ENCODE results near the gene ANKS3. TPM values are rescaled to one million over a fixed set of nuclear protein-coding genes. Genes with fewer than 3 reads are reported as not detected.
A peak's percentile ranks its signal among the peaks of the same experiment; 100 is the strongest.

The ANKS3 gene
- total and polyA plus RNA-seq, 2 of the 8 experiments (the other 6 are each of a cell fraction or from before 2014, with no cell fraction given), result 15.5 to 23.9 TPM

- Histone ChIP-seq H3K9me3 (ENCODE audit: insufficient read depth in 2 of 2, low read depth in 1 of 2, low read length in 1 of 2) (peaks cover 0 to 5% of the 10 kb centered on the region in 2 experiments; a peak in 1 of 4 replicates), H4K8ac (ENCODE audit: extremely low read depth, insufficient read depth, low read length) (peak overlapping the region; percentile 11; the same call in 1 of the 2 replicates), H2BK20ac (ENCODE audit: low read length) (no peak overlapping the region), H3K79me1 (ENCODE audit: low read depth, low read length) (no peaks in the 10 kb centered on the region; the same call in none of the 2 replicates), H3K23ac (ENCODE audit: insufficient read length) (no peak overlapping the region), H2BK15ac (ENCODE audit: low read length) (no peak overlapping the region), H2BK120ac (replicated peaks; ENCODE audit: low read depth, low read length) (no peak overlapping the region), H3K4ac (replicated peaks; ENCODE audit: insufficient read length, low read depth, low read length) (no peak overlapping the region), H3K4me3 (ENCODE audit: extremely low read depth in 1 of 4, insufficient read depth in 2 of 4, low read depth in 3 of 4, low read length in 4 of 4) (no peak overlapping the region), H4K20me1 (replicated peaks in 1 of 2; ENCODE audit: control insufficient read depth in 1 of 2, insufficient read depth in 2 of 2, low read length in 2 of 2) (peaks cover 0 to 3% of the 10 kb centered on the region in 2 experiments), H2AK5ac (ENCODE audit: low read depth, low read length) (no peak overlapping the region), H2BK5ac (ENCODE audit: low read depth, low read length) (no peak overlapping the region), H3K14ac (ENCODE audit: insufficient read length) (no peak overlapping the region), H3K18ac (ENCODE audit: extremely low read depth, low read length) (no peak overlapping the region), H3K23me2 (ENCODE audit: low read depth, low read length) (no peaks in the 10 kb centered on the region), H3K27me3 (replicated peaks in 1 of 4; ENCODE audit: control insufficient read depth in 3 of 4, extremely low read depth in 1 of 4, insufficient read depth in 3 of 4, low read length in 3 of 4) (no peaks in the 10 kb centered on the region), H4K5ac (ENCODE audit: insufficient read length, low read depth, low read length) (no peak overlapping the region), H4K91ac (replicated peaks; ENCODE audit: insufficient read length, low read length) (no peak overlapping the region), H2BK12ac (ENCODE audit: low read depth, low read length) (no peak overlapping the region), H3K36me3 (ENCODE audit: control insufficient read depth in 2 of 4, insufficient read depth in 4 of 4, low read length in 3 of 4) (peaks cover 3 to 31% (median 22%) of the 10 kb centered on the region in 4 experiments; a peak in 6 of 8 replicates), H3K79me2 (ENCODE audit: control insufficient read depth in 1 of 2, insufficient read depth in 2 of 2, low read length in 2 of 2) (no peaks in the 10 kb centered on the region), H3K27ac (ENCODE audit: low read depth, low read length) (no peak overlapping the region), H3K4me1 (replicated peaks in 1 of 4; ENCODE audit: control insufficient read depth in 3 of 4, insufficient read depth in 4 of 4, low read length in 3 of 4) (no peaks in the 10 kb centered on the region), H3K9ac (replicated peaks in 1 of 4; ENCODE audit: extremely low read depth in 1 of 4, low read depth in 3 of 4, low read length in 3 of 4) (no peak overlapping the region), H2AFZ (ENCODE audit: low read length) (no peak overlapping the region), H3K4me2 (ENCODE audit: insufficient read depth in 1 of 2, low read depth in 2 of 2, low read length in 2 of 2) (no peak overlapping the region), H3K56ac (replicated peaks; ENCODE audit: insufficient read length, low read depth, low read length) (no peak overlapping the region)
- POLR2A ChIA-PET (ENCODE audit: partially characterized antibody), result interaction anchor here (1.0 to 2.9 kb wide), 3 partner anchors 8 to 18 kb away, joined by 4 to 16 read pairs (median 6); partner anchors contain the start of genes ANKS3 and DNAAF8
- 97% methylated on average over 44 of the region's 44 CpGs; no CpG with 5 or more reads in 1 of the 2 experiments for WGBS, 2 experiments (ENCODE audit: extremely low coverage in 1 of 2, insufficient coverage in 1 of 2, insufficient read length in 1 of 2, insufficient replicate concordance in 2 of 2, low coverage in 1 of 2, low lambda C conversion rate in 2 of 2, missing lambda C conversion rate in 1 of 2)
- DNase-seq (ENCODE audit: low read depth in 1 of 2, low spot score in 2 of 2), result no peak
- no peak for FAIRE-seq
- CTCF ChIA-PET (ENCODE audit: partially characterized antibody), result interaction anchor here (1.0 kb wide), 1 partner anchor 14 kb away, joined by 3 read pairs; no protein-coding TSS in a partner anchor
- no peak for TF ChIP-seq EGR1 (IDR thresholded peaks at IDR 0.05; ENCODE audit: borderline replicate concordance, low read depth, low read length)
- TF ChIP-seq CBX5 (IDR thresholded peaks at IDR 0.05; ENCODE audit: low read depth, low read length), result no peak
- no peak for TF ChIP-seq MAX (IDR thresholded peaks at IDR 0.05)
- TF ChIP-seq BCL11A (IDR thresholded peaks at IDR 0.05; ENCODE audit: low read depth in 2 of 2, low read length in 2 of 2), result no peak
- no peak for TF ChIP-seq CEBPB (IDR thresholded peaks at IDR 0.05; ENCODE audit: low read depth, low read length)
- TF ChIP-seq BACH1 (IDR thresholded peaks at IDR 0.05; ENCODE audit: low read length), result no peak
- TF ChIP-seq TCF12 (IDR thresholded peaks at IDR 0.05; ENCODE audit: low read depth, low read length), result no peak
- no peak for TF ChIP-seq RXRA (IDR thresholded peaks at IDR 0.05; ENCODE audit: insufficient read depth, low read depth, low read length)
- TF ChIP-seq KDM4A (IDR thresholded peaks at IDR 0.05; ENCODE audit: low read depth, low read length, severe bottlenecking), result no peak
- no peak for TF ChIP-seq HDAC6 (IDR thresholded peaks at IDR 0.05; ENCODE audit: low read depth, low read length)
- no peak for TF ChIP-seq NRF1 (IDR thresholded peaks at IDR 0.05; ENCODE audit: low read depth, low read length)
- TF ChIP-seq JUN (IDR thresholded peaks at IDR 0.05; ENCODE audit: low read depth, low read length), result no peak
- no peak for TF ChIP-seq POLR2AphosphoS5 (IDR thresholded peaks at IDR 0.05; ENCODE audit: low read depth, low read length)
- no peak for TF ChIP-seq SIX5 (IDR thresholded peaks at IDR 0.05; ENCODE audit: low read depth, low read length)
Observed at GRCh38 chr16:4752351-4753100, 18.5 kb upstream of the ANKS3 start.

All from H1 (cell line).